Parathyroid adenoma (tissue), 2 donors: ENCODE measurements around the gene COL4A1.

Experiments used
- H2AFZ ChIP-seq: fragments of 300-600 bp; sonication (generic); one replicate; pipeline ENCODE4 v1.7.0; 2017; ENCODE audit warnings: antibody characterized with exemption, mild to moderate bottlenecking
- H3K27ac ChIP-seq: fragments of 300-600 bp; sonication (generic); one replicate; pipeline ENCODE4 v1.7.0; 2017
- H3K27me3 ChIP-seq: fragments of 300-600 bp; sonication (generic); one replicate; pipeline ENCODE4 v1.7.0; 2017; ENCODE audit warnings: low read length; ENCODE audit not compliant: control insufficient read depth, insufficient read depth
- H3K36me3 ChIP-seq: fragments of 300-600 bp; sonication (generic); one replicate; pipeline ENCODE4 v1.7.0; 2017; ENCODE audit warnings: low read length; ENCODE audit not compliant: control insufficient read depth, insufficient read depth
- H3K4me1 ChIP-seq: fragments of 300-600 bp; sonication (generic); one replicate; pipeline ENCODE4 v1.7.0; 2017; ENCODE audit warnings: control low read depth
- H3K4me2 ChIP-seq: fragments of 300-600 bp; sonication (generic); one replicate; pipeline ENCODE4 v1.7.0; 2017; ENCODE audit warnings: low read length
- H3K4me3 ChIP-seq: fragments of 300-600 bp; sonication (generic); one replicate; pipeline ENCODE4 v1.7.0; 2017; ENCODE audit warnings: low read depth, low read length
- H3K79me2 ChIP-seq: fragments of 300-600 bp; sonication (generic); one replicate; pipeline ENCODE4 v1.7.0; 2017; ENCODE audit warnings: control low read depth
- H3K9ac ChIP-seq: fragments of 300-600 bp; sonication (generic); one replicate; pipeline ENCODE4 v1.7.0; 2017; ENCODE audit warnings: mild to moderate bottlenecking
- H3K9me3 ChIP-seq: fragments of 300-600 bp; sonication (generic); one replicate; pipeline ENCODE4 v1.7.0; 2017; ENCODE audit warnings: low read length; ENCODE audit not compliant: control insufficient read depth
- TF ChIP-seq, protein P1 (sequence below): fragments of 300-600 bp; sonication (generic); IDR thresholded peaks from one replicate; pipeline ENCODE4 v1.7.0; 2017; ENCODE audit warnings: antibody characterized with exemption, mild to moderate bottlenecking
- donor health status: primary hyperparathyroidism.

Gene COL4A1

DNA sequence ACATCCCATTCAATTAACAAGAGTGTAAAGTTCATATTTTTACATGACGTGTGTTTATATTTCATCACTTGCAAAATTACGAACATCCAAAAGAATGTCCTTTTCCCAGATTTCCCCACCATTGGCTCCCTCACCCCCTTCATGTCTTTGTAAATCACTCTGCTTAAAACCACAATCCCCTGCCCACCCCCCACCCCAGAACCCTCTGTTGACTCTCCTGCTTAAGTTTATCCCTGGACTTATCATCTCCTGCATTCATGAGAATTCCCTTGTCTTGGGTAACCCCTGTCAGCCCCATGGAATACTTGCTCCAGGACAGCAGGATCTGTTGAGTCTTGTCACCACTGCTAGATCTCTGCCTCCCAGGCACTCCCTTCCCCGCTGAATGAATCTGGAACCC, 109.9 kb downstream of the COL4A1 start:
- TF ChIP-seq, protein P1, sequence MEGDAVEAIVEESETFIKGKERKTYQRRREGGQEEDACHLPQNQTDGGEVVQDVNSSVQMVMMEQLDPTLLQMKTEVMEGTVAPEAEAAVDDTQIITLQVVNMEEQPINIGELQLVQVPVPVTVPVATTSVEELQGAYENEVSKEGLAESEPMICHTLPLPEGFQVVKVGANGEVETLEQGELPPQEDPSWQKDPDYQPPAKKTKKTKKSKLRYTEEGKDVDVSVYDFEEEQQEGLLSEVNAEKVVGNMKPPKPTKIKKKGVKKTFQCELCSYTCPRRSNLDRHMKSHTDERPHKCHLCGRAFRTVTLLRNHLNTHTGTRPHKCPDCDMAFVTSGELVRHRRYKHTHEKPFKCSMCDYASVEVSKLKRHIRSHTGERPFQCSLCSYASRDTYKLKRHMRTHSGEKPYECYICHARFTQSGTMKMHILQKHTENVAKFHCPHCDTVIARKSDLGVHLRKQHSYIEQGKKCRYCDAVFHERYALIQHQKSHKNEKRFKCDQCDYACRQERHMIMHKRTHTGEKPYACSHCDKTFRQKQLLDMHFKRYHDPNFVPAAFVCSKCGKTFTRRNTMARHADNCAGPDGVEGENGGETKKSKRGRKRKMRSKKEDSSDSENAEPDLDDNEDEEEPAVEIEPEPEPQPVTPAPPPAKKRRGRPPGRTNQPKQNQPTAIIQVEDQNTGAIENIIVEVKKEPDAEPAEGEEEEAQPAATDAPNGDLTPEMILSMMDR = no peak
- no peak overlapping the region for H2AFZ ChIP-seq
- no peaks in the 10 kb centered on the region for H3K27me3 ChIP-seq
- no peaks in the 10 kb centered on the region for H3K4me1 ChIP-seq
- no peak overlapping the region for H3K4me2 ChIP-seq
- H3K9me3 ChIP-seq = no peaks in the 10 kb centered on the region
- no peaks in the 10 kb centered on the region for H3K79me2 ChIP-seq
- H3K4me3 ChIP-seq = no peak overlapping the region
- H3K36me3 ChIP-seq = no peaks in the 10 kb centered on the region
- H3K27ac ChIP-seq = no peak overlapping the region
- H3K9ac ChIP-seq = no peak overlapping the region

DNA sequence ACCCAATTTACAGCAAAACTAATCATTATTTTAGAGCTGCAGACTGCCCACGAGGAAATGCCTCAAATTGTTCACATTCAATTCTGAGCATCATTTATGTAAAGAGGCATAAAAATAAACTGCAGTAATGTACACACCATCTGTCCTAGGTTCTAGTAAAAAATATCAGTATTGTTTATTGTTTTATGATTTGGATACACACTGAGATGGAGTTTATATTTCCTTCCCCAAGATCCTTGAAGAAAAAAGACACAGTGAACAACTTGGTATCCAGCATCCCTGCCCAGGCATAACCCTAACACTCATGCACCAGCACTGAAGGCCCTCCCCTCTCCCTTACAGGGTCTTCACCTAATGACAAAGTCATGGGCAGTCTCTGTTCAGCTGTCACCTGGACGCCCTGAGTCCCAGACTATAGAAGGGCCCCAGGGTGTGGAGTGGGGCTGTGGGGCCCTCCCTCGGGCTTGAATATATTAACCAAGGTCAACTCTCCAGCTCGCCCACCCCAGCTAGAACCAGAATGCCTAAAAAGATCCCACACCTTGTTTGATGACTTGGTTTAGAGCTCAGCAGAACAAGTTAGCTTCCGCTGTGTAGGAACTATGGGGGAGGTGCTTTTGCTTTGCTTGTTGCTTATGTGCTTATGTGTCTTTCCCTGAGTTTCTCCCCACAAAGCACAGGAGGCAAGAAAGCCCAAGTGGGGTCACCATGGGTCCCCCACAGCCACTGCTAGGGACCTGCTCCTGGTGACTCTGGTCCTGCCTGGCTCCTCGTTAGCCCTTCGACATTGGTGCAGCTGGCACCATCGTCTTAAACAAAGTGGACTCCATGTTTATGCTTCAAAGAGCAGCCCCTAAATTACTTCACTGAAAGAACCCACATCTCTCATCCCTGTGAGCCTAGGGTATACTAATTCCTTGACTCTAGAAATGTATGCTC, 111.1 kb downstream of the COL4A1 start:
- no peak overlapping the region for H2AFZ ChIP-seq
- TF ChIP-seq, protein P1 = no peak
- H3K36me3 ChIP-seq = no peaks in the 10 kb centered on the region
- H3K27ac ChIP-seq = no peak overlapping the region
- H3K9ac ChIP-seq = no peak overlapping the region
- H3K9me3 ChIP-seq = no peaks in the 10 kb centered on the region
- H3K4me1 ChIP-seq = no peaks in the 10 kb centered on the region
- no peaks in the 10 kb centered on the region for H3K79me2 ChIP-seq
- no peak overlapping the region for H3K4me2 ChIP-seq
- H3K27me3 ChIP-seq = no peaks in the 10 kb centered on the region
- no peak overlapping the region for H3K4me3 ChIP-seq

DNA sequence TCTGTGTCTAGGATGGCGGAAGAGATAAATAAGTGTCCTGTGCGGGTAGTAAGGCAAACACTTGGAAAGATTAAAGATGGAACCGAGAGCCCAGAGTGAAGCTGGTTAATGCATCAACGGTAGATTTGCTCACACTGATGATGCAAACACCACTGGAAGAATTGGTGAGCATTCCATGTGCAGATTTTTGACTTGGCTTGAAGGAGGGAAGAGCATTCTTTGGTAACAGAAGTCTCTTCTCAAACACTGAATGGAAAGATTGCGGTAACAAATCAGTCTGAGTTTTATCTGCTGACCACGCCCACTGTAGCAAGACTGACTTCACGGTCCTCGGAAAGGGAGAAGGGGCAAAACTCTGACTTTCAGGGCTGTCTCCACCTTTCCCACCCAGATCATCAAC, 112.5 kb downstream of the COL4A1 start:
- no peaks in the 10 kb centered on the region for H3K27me3 ChIP-seq

DNA sequence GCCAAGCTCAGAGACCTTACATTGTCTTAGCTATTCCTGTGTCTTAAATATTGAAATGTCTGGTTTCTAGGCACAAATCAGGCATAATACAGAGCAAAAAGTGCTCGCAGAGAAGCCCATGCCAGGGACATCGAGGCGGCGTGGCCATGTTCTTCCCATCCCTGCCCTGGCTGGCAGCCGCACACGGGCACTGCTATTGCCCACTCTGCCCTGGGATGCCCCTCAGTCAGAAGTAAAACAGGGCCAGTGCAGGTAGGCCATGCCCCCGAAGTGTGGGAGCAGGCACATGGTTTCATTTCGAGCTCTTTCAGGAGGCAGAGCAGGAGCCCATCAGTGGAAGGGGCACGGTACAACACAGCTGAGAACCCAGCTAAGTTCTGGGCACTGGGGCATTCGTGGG, 113.5 kb downstream of the COL4A1 start:
- Histone ChIP-seq H3K9ac (no peak overlapping the region), H3K36me3 (no peaks in the 10 kb centered on the region), H2AFZ (no peak overlapping the region), H3K9me3 (no peaks in the 10 kb centered on the region), H3K4me3 (no peak overlapping the region), H3K27me3 (no peaks in the 10 kb centered on the region), H3K27ac (no peak overlapping the region), H3K4me1 (no peaks in the 10 kb centered on the region), H3K4me2 (no peak overlapping the region), H3K79me2 (no peaks in the 10 kb centered on the region)
- TF ChIP-seq, protein P1 = no peak

More for the DNA sequence above, 112.5 kb downstream of the COL4A1 start:
- no peaks in the 10 kb centered on the region for H3K9me3 ChIP-seq
- H3K36me3 ChIP-seq = no peaks in the 10 kb centered on the region
- H3K4me3 ChIP-seq = no peak overlapping the region
- no peak overlapping the region for H2AFZ ChIP-seq
- H3K4me2 ChIP-seq = no peak overlapping the region
- no peak overlapping the region for H3K9ac ChIP-seq
- no peaks in the 10 kb centered on the region for H3K4me1 ChIP-seq
- H3K27ac ChIP-seq = no peak overlapping the region
- no peaks in the 10 kb centered on the region for H3K79me2 ChIP-seq
- TF ChIP-seq, protein P1 = no peak

DNA sequence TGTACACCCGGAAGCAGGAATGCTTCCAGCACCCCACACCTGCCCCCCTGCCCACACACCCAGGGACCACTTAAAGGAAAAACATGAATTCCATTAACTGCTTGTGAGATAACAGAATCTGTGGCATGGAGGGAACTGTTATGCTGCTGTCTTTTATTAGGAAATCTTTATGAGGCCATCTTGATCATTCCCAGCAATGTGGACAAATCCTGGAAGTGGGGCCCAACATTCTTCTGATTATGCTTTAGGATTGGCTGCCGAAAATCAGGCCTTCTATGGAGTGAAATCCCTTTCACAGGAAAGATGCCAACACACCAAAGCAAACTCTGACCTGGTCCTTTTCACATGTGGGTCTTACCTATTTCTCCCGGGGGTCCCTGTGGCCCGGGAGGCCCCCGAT, 114.5 kb downstream of the COL4A1 start:
- H3K27me3 ChIP-seq = no peaks in the 10 kb centered on the region
- TF ChIP-seq, protein P1 = no peak
- no peak overlapping the region for H3K9ac ChIP-seq
- H3K4me3 ChIP-seq = no peak overlapping the region
- no peaks in the 10 kb centered on the region for H3K36me3 ChIP-seq
- no peaks in the 10 kb centered on the region for H3K9me3 ChIP-seq
- H3K79me2 ChIP-seq = no peaks in the 10 kb centered on the region
- no peak overlapping the region for H3K4me2 ChIP-seq
- H3K4me1 ChIP-seq = no peaks in the 10 kb centered on the region
- H3K27ac ChIP-seq = no peak overlapping the region
- H2AFZ ChIP-seq = no peak overlapping the region
